Neuronal stem cell (in vitro differentiated cells): ENCODE measurements around the gene PLA2G4A.

Experiments
- DNase-seq: peaks from one replicate; pipeline ENCODE4 v3.0.0-alpha.2; 2013; ENCODE audit warnings: low spot score
- H2AFZ ChIP-seq: one replicate; pipeline ENCODE4 v1.6.1; 2013; ENCODE audit warnings: mild to moderate bottlenecking, low read length, inconsistent platforms
- H2AK5ac ChIP-seq: 2 replicates; pipeline ENCODE4 v1.6.1; 2013; ENCODE audit warnings: low read depth, mild to moderate bottlenecking, inconsistent platforms, low read length, moderate library complexity, mixed read lengths
- H2BK120ac ChIP-seq: 2 replicates; pipeline ENCODE4 v1.6.1; 2013; ENCODE audit warnings: low read depth, mild to moderate bottlenecking, inconsistent platforms, low read length, moderate library complexity, mixed read lengths
- H2BK12ac ChIP-seq: one replicate; pipeline ENCODE4 v1.6.1; 2013; ENCODE audit warnings: low read length, inconsistent platforms
- H2BK15ac ChIP-seq: 2 replicates; pipeline ENCODE4 v1.6.1; 2013; ENCODE audit warnings: mild to moderate bottlenecking, low read length, inconsistent platforms, mixed read lengths
- H2BK5ac ChIP-seq: one replicate; pipeline ENCODE4 v1.6.1; 2013; ENCODE audit warnings: inconsistent platforms, mild to moderate bottlenecking, low read length, moderate library complexity
- H3K14ac ChIP-seq: one replicate; pipeline ENCODE4 v1.6.1; 2013; ENCODE audit warnings: low read length, inconsistent platforms
- H3K18ac ChIP-seq: 2 replicates; pipeline ENCODE4 v1.6.1; 2013; ENCODE audit warnings: low read length, inconsistent platforms
- H3K23ac ChIP-seq: 2 replicates; pipeline ENCODE4 v1.6.1; 2013; ENCODE audit warnings: low read depth, mild to moderate bottlenecking, mixed read lengths, low read length, inconsistent platforms; ENCODE audit not compliant: poor library complexity
- H3K27ac ChIP-seq: replicated peaks from 3 replicates; pipeline ENCODE4 v1.5.1; 2013; ENCODE audit warnings: low read length, inconsistent platforms
- H3K27me3 ChIP-seq, 3 experiments: 2 replicates each; pipeline ENCODE4 v1.6.1; 2013; ENCODE audit warnings: low read length in 3 of 3, mild to moderate bottlenecking in 2 of 3, inconsistent platforms in 1 of 3, low read depth in 1 of 3, mixed read lengths in 1 of 3, moderate library complexity in 1 of 3; ENCODE audit not compliant: control insufficient read depth in 3 of 3, insufficient read depth in 3 of 3
- H3K36me3 ChIP-seq, 2 donors: replicated peaks in 1 of 2; 2 replicates each; pipeline ENCODE4 v1.6.1; 2013; ENCODE audit warnings: low read length in 2 of 2; ENCODE audit not compliant: control insufficient read depth in 2 of 2, insufficient read depth in 2 of 2
- H3K4ac ChIP-seq: 2 replicates; pipeline ENCODE4 v1.6.1; 2013; ENCODE audit warnings: inconsistent platforms, mild to moderate bottlenecking, low read length, moderate library complexity
- H3K4me1 ChIP-seq, 2 donors: 1 replicate in 1 of 2; 2 replicates in 1 of 2; pipeline ENCODE4 v1.6.1; 2013; ENCODE audit warnings: low read length in 2 of 2, low read depth in 1 of 2; ENCODE audit not compliant: control insufficient read depth in 2 of 2, insufficient read depth in 1 of 2
- H3K4me2 ChIP-seq: one replicate; pipeline ENCODE4 v1.6.1; 2013; ENCODE audit warnings: mild to moderate bottlenecking, low read length, inconsistent platforms; ENCODE audit not compliant: insufficient read depth, poor library complexity, severe bottlenecking
- H3K4me3 ChIP-seq, 2 donors: 2 replicates each; pipeline ENCODE4 v1.5.1; 2013; ENCODE audit warnings: low read length in 2 of 2, mild to moderate bottlenecking in 2 of 2, inconsistent platforms in 1 of 2, moderate library complexity in 1 of 2
- H3K79me1 ChIP-seq: one replicate; pipeline ENCODE4 v1.6.1; 2013; ENCODE audit warnings: low read depth, mild to moderate bottlenecking, inconsistent platforms, low read length, moderate library complexity
- H3K9ac ChIP-seq: one replicate; pipeline ENCODE4 v1.6.1; 2013; ENCODE audit warnings: mild to moderate bottlenecking, low read depth, low read length, inconsistent platforms; ENCODE audit not compliant: poor library complexity
- H3K9me3 ChIP-seq, 2 donors: replicated peaks in 1 of 2; 2 replicates each; pipeline versions ENCODE3 to v1.6.1; 2013; ENCODE audit warnings: low read length in 2 of 2, mild to moderate bottlenecking in 2 of 2, inconsistent platforms in 1 of 2, low read depth in 1 of 2, mixed read lengths in 1 of 2, moderate library complexity in 1 of 2; ENCODE audit not compliant: control insufficient read depth in 2 of 2, insufficient read depth in 1 of 2
- H4K8ac ChIP-seq: one replicate; pipeline ENCODE4 v1.6.1; 2013; ENCODE audit warnings: low read depth, mild to moderate bottlenecking, inconsistent platforms, low read length, moderate library complexity
- H4K91ac ChIP-seq: one replicate; pipeline ENCODE4 v1.6.1; 2013; ENCODE audit warnings: low read length, low read depth, mild to moderate bottlenecking, inconsistent platforms; ENCODE audit not compliant: poor library complexity
- WGBS, 2 donors: extraction: QIAGEN DNeasy Blood & Tissue Kit; methylation state at CpG; one replicate each; pipeline ENCODE4 v1.1.7; 2013; ENCODE audit warnings: missing lambda C conversion rate in 2 of 2, mixed read lengths in 1 of 2; ENCODE audit not compliant: insufficient read length in 2 of 2, insufficient replicate concordance in 1 of 2; ENCODE audit errors: extremely low coverage in 2 of 2; 5-methylcytosine and 5-hydroxymethylcytosine counted together

The PLA2G4A gene

DNA sequence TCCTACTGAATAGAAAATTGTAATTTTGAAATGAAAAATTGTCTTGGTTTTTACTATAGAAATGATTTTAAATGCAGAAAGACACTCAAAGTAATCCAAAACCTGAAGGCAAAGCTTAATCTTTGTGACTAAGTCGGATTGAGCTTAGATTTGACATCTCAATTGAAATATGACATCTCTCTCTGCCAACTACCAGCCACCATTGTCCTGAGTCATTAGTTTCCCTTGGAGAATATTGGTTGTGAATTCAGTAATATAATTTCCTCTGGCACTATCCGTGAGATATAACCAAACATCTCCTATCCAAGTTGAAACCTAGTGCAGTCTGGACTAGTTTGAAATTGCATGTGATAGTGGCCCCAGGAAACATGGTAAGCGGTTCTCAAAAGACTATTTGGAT, 37.1 kb downstream of the PLA2G4A start:
- Histone ChIP-seq H2BK12ac (no peak overlapping the region), H3K9me3 (no peaks in the 10 kb centered on the region), H3K4ac (no peak overlapping the region), H3K79me1 (no peaks in the 10 kb centered on the region), H2BK15ac (no peak overlapping the region), H3K4me3 (no peak overlapping the region), H3K9ac (no peak overlapping the region), H3K23ac (no peak overlapping the region), H3K18ac (no peak overlapping the region), H3K36me3 (no peaks in the 10 kb centered on the region), H3K4me1 (no peaks in the 10 kb centered on the region), H2AFZ (no peak overlapping the region), H2BK5ac (no peak overlapping the region), H3K14ac (no peak overlapping the region), H3K4me2 (no peak overlapping the region), H2AK5ac (no peak overlapping the region), H4K8ac (no peak overlapping the region), H2BK120ac (no peak overlapping the region), H4K91ac (no peak overlapping the region), H3K27ac (no peak overlapping the region), H3K27me3 (no peaks in the 10 kb centered on the region)
- no CpG with 5 or more reads among the region's 3 CpGs for WGBS, 2 donors
- no peak for DNase-seq

DNA sequence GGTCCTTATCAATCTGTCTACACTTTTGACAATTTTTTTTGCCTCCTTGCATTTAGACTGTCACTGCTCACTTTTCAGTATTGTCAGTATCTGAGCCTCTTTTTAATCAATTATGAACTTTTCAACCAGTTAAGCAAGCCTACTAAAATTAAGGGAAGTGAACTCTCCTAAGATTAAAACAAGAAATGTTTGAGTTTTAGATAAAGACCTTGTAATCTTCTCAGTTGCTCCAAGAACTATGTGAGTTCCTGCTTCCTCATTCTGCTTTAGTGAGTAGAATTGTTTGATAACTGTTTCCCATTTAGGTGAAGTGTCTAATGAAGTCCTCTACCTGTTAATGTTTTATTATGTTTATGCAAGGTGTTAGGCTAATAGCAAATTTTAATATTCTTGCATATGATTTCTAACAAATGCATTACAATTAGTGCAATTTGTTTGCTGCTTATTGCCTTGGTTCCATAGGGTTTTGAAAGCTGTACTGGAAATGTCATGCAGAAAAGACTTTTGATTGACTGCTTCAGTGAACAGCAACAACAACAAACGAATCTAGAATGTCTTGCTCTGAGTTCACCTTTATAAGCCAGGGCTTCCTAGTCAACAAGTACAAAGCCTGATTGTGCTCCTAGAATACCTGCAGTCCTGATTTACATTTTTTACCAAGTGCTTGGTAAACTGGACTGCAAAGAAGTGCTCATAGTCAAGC, 40.9 kb downstream of the PLA2G4A start:
- H2BK5ac ChIP-seq = no peak overlapping the region
- H3K14ac ChIP-seq = no peak overlapping the region
- H3K23ac ChIP-seq = no peak overlapping the region
- H3K4me1 ChIP-seq = peaks cover 0 to 6% of the 10 kb centered on the region in 2 donors
- no peaks in the 10 kb centered on the region for H3K79me1 ChIP-seq
- H2BK12ac ChIP-seq = no peak overlapping the region
- H4K91ac ChIP-seq = no peak overlapping the region
- no peaks in the 10 kb centered on the region for H3K27me3 ChIP-seq
- no peak overlapping the region for H4K8ac ChIP-seq
- H3K27ac ChIP-seq = no peak overlapping the region
- no peaks in the 10 kb centered on the region for H3K9me3 ChIP-seq
- no peak overlapping the region for H3K4me2 ChIP-seq
- no peak overlapping the region for H2AK5ac ChIP-seq
- H2BK15ac ChIP-seq = no peak overlapping the region
- no CpG with 5 or more reads among the region's 1 CpG for WGBS, 2 donors
- H2BK120ac ChIP-seq = no peak overlapping the region
- no peak overlapping the region for H3K4ac ChIP-seq
- DNase-seq = peak; percentile 4
- no peak overlapping the region for H2AFZ ChIP-seq
- no peak overlapping the region for H3K9ac ChIP-seq
- no peaks in the 10 kb centered on the region for H3K36me3 ChIP-seq
- H3K4me3 ChIP-seq = no peak overlapping the region
- H3K18ac ChIP-seq = no peak overlapping the region

DNA sequence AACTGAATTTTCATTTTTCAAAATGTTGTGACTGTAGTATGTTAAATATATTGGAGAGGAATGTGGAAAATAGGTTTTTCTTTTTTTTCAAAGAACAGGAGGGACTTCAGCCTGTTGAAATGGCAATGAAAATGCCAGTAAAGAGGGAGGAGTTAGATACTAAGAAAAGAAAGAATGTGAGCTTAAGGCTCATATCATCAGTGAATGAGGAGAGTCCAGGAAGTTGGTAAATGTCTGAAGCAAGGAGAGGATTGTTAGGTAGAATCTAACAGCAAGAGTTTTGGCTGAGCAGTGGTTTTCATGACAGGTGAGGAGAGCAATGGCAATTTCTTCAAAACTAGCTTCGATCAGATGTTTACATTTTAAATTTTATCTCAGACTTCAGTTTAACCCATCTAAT, 43.0 kb downstream of the PLA2G4A start:
- WGBS, 2 donors = no CpG with 5 or more reads among the region's 1 CpG

DNA sequence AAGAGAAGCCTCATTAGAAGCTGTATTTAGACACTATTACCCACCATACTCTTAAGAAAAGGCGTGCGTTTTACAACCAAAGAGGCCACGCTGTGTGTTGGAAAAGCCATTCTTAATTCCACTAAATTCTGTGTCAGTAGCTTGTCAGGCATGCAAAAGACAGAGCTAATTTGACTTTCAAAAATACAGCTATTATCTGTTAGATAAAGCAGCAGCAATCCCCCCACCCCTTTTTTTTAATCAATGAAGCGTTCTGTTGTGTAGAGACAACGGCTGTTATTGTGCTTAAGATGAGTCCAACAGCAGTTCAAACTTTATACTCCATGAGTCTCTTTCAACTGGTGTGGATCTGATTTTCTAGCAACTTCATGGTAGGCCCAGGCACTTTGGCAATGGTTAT, 43.5 kb downstream of the PLA2G4A start:
- no peak overlapping the region for H2BK12ac ChIP-seq
- no peak overlapping the region for H2AK5ac ChIP-seq
- DNase-seq = no peak
- H3K27ac ChIP-seq = no peak overlapping the region
- H3K79me1 ChIP-seq = no peaks in the 10 kb centered on the region
- H3K27me3 ChIP-seq = no peaks in the 10 kb centered on the region
- H3K4me1 ChIP-seq = peaks cover 0 to 6% of the 10 kb centered on the region in 2 donors
- WGBS, 2 donors = no CpG with 5 or more reads among the region's 5 CpGs
- H2AFZ ChIP-seq = peak overlapping the region; percentile 46
- H2BK15ac ChIP-seq = no peak overlapping the region
- H3K4me3 ChIP-seq = no peak overlapping the region
- H4K91ac ChIP-seq = no peak overlapping the region
- peak overlapping the region; percentile 26 for H3K4me2 ChIP-seq
- H4K8ac ChIP-seq = no peak overlapping the region
- H3K9me3 ChIP-seq = no peaks in the 10 kb centered on the region
- H3K23ac ChIP-seq = no peak overlapping the region
- H3K4ac ChIP-seq = no peak overlapping the region
- H3K18ac ChIP-seq = no peak overlapping the region
- H2BK120ac ChIP-seq = no peak overlapping the region
- no peaks in the 10 kb centered on the region for H3K36me3 ChIP-seq
- no peak overlapping the region for H3K14ac ChIP-seq
- H3K9ac ChIP-seq = no peak overlapping the region
- H2BK5ac ChIP-seq = no peak overlapping the region

More for the DNA sequence above, 43.0 kb downstream of the PLA2G4A start:
- H2AK5ac ChIP-seq = no peak overlapping the region
- no peak overlapping the region for H3K9ac ChIP-seq
- H3K4me3 ChIP-seq = no peak overlapping the region
- DNase-seq = peak; percentile 1
- peak overlapping the region; percentile 46 for H2AFZ ChIP-seq
- no peak overlapping the region for H3K14ac ChIP-seq
- no peak overlapping the region for H2BK15ac ChIP-seq
- H3K23ac ChIP-seq = no peak overlapping the region
- no peaks in the 10 kb centered on the region for H3K9me3 ChIP-seq
- H3K27ac ChIP-seq = no peak overlapping the region
- no peak overlapping the region for H2BK120ac ChIP-seq
- peaks cover 0 to 6% of the 10 kb centered on the region in 2 donors for H3K4me1 ChIP-seq
- H3K27me3 ChIP-seq = no peaks in the 10 kb centered on the region
- H4K8ac ChIP-seq = no peak overlapping the region
- H3K4me2 ChIP-seq = no peak overlapping the region
- no peak overlapping the region for H4K91ac ChIP-seq
- H2BK12ac ChIP-seq = no peak overlapping the region
- no peak overlapping the region for H3K18ac ChIP-seq
- H3K79me1 ChIP-seq = no peaks in the 10 kb centered on the region
- no peak overlapping the region for H3K4ac ChIP-seq
- H3K36me3 ChIP-seq = no peaks in the 10 kb centered on the region
- no peak overlapping the region for H2BK5ac ChIP-seq
